ENCODE data around the gene GRM7.

GRCh38 chr3:7437231-7437630 lies 576.3 kb downstream of the GRM7 start:
- TF ChIP-seq, protein P1, sequence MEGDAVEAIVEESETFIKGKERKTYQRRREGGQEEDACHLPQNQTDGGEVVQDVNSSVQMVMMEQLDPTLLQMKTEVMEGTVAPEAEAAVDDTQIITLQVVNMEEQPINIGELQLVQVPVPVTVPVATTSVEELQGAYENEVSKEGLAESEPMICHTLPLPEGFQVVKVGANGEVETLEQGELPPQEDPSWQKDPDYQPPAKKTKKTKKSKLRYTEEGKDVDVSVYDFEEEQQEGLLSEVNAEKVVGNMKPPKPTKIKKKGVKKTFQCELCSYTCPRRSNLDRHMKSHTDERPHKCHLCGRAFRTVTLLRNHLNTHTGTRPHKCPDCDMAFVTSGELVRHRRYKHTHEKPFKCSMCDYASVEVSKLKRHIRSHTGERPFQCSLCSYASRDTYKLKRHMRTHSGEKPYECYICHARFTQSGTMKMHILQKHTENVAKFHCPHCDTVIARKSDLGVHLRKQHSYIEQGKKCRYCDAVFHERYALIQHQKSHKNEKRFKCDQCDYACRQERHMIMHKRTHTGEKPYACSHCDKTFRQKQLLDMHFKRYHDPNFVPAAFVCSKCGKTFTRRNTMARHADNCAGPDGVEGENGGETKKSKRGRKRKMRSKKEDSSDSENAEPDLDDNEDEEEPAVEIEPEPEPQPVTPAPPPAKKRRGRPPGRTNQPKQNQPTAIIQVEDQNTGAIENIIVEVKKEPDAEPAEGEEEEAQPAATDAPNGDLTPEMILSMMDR (IDR thresholded peaks at IDR 0.05; ENCODE audit: low read depth, low read length, poor library complexity, severe bottlenecking) = no peak
- TF ChIP-seq EZH2phosphoT487 (IDR thresholded peaks at IDR 0.05; ENCODE audit: borderline replicate concordance, low read length) = no peak

Data from DOHH2 (cell line).